ENCODE data around the gene APBA1.

Gene APBA1

DNA sequence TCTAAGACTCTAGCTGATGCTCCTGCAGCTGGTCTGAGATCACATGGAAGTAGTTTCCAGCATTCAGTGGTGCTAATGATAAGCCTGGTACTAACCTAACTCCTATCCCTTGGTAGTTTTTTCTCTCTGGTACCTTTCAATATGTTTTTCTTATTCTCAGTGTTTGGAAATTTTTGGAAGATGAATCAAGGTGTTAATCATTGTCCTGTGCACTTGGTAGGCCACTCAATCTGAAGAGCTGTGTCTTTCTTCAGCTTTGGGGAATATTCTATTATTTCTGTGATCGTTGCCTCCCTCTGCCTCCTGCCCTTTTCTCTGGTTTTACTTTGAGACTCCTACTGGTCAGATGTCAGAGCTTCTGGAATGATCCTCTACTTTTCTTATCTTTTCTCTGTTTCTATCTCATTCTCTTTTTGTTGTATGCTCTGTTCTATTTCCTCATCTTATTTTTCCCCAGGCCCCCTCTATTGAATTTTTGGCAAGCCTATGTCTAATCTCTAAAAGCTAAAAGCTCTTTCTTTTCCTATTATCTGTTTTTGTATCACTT, 136.8 kb downstream of the APBA1 start:
- H3K27ac ChIP-seq (ENCODE audit: low read depth, low read length): peak overlapping the region; percentile 77
- peak overlapping the region; percentile 18 for H2AFZ ChIP-seq (ENCODE audit: low read length, unreplicated experiment)
- H3K36me3 ChIP-seq (ENCODE audit: insufficient read depth, low read length): no peaks in the 10 kb centered on the region
- H3K27me3 ChIP-seq (ENCODE audit: insufficient read depth, low read length): no peaks in the 10 kb centered on the region
- no peaks in the 10 kb centered on the region for H3K79me2 ChIP-seq (ENCODE audit: control insufficient read depth, insufficient read depth, low read length, unreplicated experiment)
- no peak overlapping the region for H3K4me3 ChIP-seq (ENCODE audit: low read depth, low read length)
- peaks cover 15% of the 10 kb centered on the region for H3K4me1 ChIP-seq (ENCODE audit: control insufficient read depth, insufficient read depth, low read length, unreplicated experiment)

DNA sequence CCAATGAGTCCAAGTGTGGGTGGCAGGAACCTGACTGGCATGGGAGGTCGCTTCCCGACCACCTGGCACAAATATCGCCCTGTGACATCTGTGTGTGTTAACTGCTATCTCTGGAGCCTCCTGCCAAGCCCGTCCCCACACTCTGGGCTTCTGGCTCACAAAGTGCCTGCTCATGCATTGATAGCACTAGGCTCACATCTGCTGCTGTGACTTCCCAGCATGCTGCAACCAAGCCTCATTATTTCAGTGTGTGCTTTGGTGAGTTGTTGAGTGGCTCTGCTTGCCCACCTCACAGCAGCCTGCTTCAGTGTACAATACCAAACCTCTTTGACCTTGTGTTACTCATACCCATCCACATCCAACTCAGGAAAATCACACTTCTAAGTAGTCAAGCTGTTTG, 139.8 kb downstream of the APBA1 start:
- Histone ChIP-seq H2AFZ (ENCODE audit: low read length, unreplicated experiment) (no peak overlapping the region), H3K4me1 (ENCODE audit: control insufficient read depth, insufficient read depth, low read length, unreplicated experiment) (peaks cover 15% of the 10 kb centered on the region), H3K36me3 (ENCODE audit: insufficient read depth, low read length) (no peaks in the 10 kb centered on the region), H3K27me3 (ENCODE audit: insufficient read depth, low read length) (peaks cover 6% of the 10 kb centered on the region; the same call in 1 of the 2 replicates), H3K4me3 (ENCODE audit: low read depth, low read length) (no peak overlapping the region), H3K27ac (ENCODE audit: low read depth, low read length) (no peak overlapping the region), H3K79me2 (ENCODE audit: control insufficient read depth, insufficient read depth, low read length, unreplicated experiment) (no peaks in the 10 kb centered on the region)

DNA sequence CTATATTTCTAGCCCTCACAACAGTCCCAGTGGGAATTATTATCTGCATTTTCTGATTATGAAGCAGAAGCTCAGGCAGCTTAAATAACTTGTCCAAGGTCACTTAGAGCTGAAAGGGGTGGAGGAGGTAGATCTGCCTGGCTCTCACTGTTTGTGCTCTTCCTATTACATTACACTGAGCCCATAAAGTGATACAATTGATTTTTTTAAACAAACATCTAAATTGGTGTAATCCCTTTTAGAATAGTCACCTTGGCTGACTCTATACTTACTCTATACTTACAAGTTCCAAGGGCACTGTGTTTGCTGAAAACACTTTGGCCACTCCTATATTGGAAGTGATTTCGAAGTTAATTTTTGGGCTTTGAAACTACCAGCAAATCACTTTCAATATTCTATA, 144.7 kb downstream of the APBA1 start:
- Histone ChIP-seq H2AFZ (ENCODE audit: low read length, unreplicated experiment) (no peak overlapping the region), H3K36me3 (ENCODE audit: insufficient read depth, low read length) (no peaks in the 10 kb centered on the region), H3K79me2 (ENCODE audit: control insufficient read depth, insufficient read depth, low read length, unreplicated experiment) (no peaks in the 10 kb centered on the region), H3K27me3 (ENCODE audit: insufficient read depth, low read length) (peaks cover 24% of the 10 kb centered on the region), H3K4me3 (ENCODE audit: low read depth, low read length) (no peak overlapping the region), H3K4me1 (ENCODE audit: control insufficient read depth, insufficient read depth, low read length, unreplicated experiment) (no peaks in the 10 kb centered on the region), H3K27ac (ENCODE audit: low read depth, low read length) (no peak overlapping the region)

DNA sequence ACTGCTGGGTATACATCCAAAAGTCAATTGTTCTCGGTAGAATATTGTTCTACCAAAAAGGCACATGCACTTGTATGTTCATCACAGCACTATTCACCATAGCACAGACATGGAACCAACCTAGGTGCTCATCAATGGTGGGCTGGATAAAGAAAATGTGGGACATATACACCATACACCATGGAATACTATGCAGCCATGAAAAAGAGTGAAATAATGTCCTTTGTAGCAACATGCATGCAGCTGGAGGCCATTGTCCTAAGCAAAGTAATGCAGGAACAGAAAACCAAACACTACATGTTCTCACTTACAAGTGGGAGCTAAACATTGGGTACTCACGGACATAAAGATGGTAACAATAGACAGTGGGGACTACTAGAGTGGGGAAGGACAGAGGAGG, 145.5 kb downstream of the APBA1 start:
- H3K27me3 ChIP-seq (ENCODE audit: insufficient read depth, low read length): peaks cover 24% of the 10 kb centered on the region
- H3K79me2 ChIP-seq (ENCODE audit: control insufficient read depth, insufficient read depth, low read length, unreplicated experiment): no peaks in the 10 kb centered on the region
- no peak overlapping the region for H2AFZ ChIP-seq (ENCODE audit: low read length, unreplicated experiment)
- no peak overlapping the region for H3K4me3 ChIP-seq (ENCODE audit: low read depth, low read length)
- H3K27ac ChIP-seq (ENCODE audit: low read depth, low read length): no peak overlapping the region
- no peaks in the 10 kb centered on the region for H3K36me3 ChIP-seq (ENCODE audit: insufficient read depth, low read length)
- no peaks in the 10 kb centered on the region for H3K4me1 ChIP-seq (ENCODE audit: control insufficient read depth, insufficient read depth, low read length, unreplicated experiment)

DNA sequence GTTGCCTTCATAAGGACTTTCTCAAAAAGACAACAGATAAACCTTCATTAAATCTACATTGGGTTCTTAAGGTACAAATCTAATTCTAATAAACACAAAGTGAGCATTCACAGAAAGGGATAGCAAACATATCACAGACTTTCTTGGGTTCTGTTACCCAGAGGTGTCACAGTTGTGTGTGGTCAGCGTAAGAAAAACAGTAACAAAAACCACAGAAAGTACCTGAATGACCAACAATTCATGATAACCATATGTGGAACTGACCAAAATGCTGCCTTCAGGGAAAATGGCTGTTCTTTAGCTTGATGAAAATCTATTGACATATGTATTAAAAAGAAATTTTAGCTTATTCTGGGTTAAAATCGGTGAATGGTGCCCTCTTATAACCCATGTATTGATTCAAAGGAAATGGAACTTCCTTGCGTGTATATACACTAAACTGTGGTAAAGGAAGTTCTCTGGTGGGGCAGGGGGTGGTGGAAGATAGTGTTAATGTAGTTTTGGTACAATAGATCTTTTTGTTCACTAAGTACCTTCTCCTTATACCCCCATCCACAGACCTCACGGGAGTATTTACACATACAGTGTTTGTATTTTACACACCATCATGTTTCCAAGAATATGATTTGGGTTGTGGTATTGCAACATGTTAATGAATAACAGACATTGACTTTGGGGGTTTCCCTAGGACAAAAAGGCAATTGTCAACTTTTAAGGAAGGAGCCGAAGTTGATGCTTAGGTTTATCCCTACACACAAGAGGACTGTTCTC, 152.5 kb downstream of the APBA1 start:
- peaks cover 41% of the 10 kb centered on the region for H3K27me3 ChIP-seq (ENCODE audit: insufficient read depth, low read length)
- H3K27ac ChIP-seq (ENCODE audit: low read depth, low read length): no peak overlapping the region
- H3K79me2 ChIP-seq (ENCODE audit: control insufficient read depth, insufficient read depth, low read length, unreplicated experiment): no peaks in the 10 kb centered on the region
- H3K4me3 ChIP-seq (ENCODE audit: low read depth, low read length): no peak overlapping the region
- no peaks in the 10 kb centered on the region for H3K36me3 ChIP-seq (ENCODE audit: insufficient read depth, low read length)
- no peak overlapping the region for H2AFZ ChIP-seq (ENCODE audit: low read length, unreplicated experiment)
- H3K4me1 ChIP-seq (ENCODE audit: control insufficient read depth, insufficient read depth, low read length, unreplicated experiment): no peaks in the 10 kb centered on the region

DNA sequence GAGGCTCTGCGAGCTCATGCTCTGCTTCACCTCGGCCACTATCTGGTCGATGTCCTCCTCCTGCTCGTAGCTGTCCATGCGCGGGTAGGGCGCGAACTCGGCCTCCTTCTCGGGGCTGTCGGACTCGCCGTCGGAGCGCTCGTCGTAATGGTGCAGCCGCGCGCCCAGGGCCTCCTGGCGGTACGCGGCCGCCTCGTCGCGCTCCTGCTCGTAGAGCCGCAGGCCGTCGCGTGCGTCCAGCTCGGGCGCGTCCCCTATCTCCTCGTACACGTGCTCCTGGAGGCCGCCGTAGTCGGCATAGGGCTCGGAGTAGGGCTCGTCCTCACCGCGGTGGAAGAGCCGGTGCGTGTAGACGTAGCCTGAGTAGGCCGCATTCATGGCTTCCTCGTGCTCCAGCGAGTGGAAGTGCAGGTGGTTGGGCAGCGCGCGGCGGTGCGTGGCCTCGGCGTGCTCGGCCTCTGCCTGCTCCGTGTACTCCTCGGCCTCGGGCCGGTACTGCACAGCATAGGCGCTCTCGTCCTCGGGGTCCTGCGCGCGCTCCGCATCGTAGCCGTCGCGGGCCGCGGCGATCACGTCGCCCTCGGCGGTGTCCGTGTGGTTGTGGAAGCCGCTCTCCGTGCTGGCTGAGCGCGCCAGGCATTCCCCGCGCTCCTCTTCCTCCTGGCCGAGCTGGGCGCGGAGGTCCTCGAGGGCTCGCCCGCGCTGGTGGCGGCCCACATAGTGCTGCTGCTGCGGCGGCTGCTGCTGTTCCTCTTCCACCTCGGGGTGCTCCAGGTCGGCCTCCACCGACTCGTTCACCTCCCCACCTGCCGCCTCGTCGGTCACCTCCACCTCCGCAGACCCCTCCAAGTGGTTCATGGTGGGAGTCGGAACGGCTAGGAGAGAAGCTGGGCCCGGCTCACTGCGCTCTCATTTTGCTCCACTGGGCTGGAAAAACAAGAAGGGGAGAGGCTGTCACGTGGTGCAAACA, 155.5 kb downstream of the APBA1 start:
- no peaks in the 10 kb centered on the region for H3K79me2 ChIP-seq (ENCODE audit: control insufficient read depth, insufficient read depth, low read length, unreplicated experiment)
- H3K27me3 ChIP-seq (ENCODE audit: insufficient read depth, low read length): peaks cover 24% of the 10 kb centered on the region; the same call in 1 of the 2 replicates
- no peaks in the 10 kb centered on the region for H3K36me3 ChIP-seq (ENCODE audit: insufficient read depth, low read length)
- no peaks in the 10 kb centered on the region for H3K4me1 ChIP-seq (ENCODE audit: control insufficient read depth, insufficient read depth, low read length, unreplicated experiment)
- H2AFZ ChIP-seq (ENCODE audit: low read length, unreplicated experiment): no peak overlapping the region
- H3K27ac ChIP-seq (ENCODE audit: low read depth, low read length): no peak overlapping the region
- no peak overlapping the region for H3K4me3 ChIP-seq (ENCODE audit: low read depth, low read length)

DNA sequence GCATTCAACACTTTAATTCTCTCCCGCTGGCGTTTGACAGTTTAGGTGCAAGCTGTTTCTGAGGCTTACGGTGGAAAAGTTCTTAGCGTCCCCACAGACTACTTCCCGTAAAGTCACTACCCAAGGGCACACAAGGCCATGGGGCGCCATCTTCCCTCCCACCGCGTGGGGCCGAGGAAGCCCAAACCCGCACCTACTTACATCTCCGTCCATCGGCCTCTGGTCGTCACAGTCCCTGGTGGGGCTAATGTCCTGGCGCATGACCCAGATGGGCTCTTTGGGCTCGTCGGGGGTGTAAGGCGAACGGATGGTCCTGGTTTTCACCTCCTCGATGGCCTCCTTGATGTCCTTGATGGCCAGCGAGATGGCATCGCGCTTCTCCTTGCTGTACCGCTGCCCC, 156.4 kb downstream of the APBA1 start:
- H3K4me3 ChIP-seq (ENCODE audit: low read depth, low read length): no peak overlapping the region
- H3K79me2 ChIP-seq (ENCODE audit: control insufficient read depth, insufficient read depth, low read length, unreplicated experiment): no peaks in the 10 kb centered on the region
- no peak overlapping the region for H2AFZ ChIP-seq (ENCODE audit: low read length, unreplicated experiment)
- no peak overlapping the region for H3K27ac ChIP-seq (ENCODE audit: low read depth, low read length)
- peaks cover 20% of the 10 kb centered on the region; the same call in 1 of the 2 replicates for H3K27me3 ChIP-seq (ENCODE audit: insufficient read depth, low read length)
- H3K4me1 ChIP-seq (ENCODE audit: control insufficient read depth, insufficient read depth, low read length, unreplicated experiment): no peaks in the 10 kb centered on the region
- H3K36me3 ChIP-seq (ENCODE audit: insufficient read depth, low read length): no peaks in the 10 kb centered on the region

DNA sequence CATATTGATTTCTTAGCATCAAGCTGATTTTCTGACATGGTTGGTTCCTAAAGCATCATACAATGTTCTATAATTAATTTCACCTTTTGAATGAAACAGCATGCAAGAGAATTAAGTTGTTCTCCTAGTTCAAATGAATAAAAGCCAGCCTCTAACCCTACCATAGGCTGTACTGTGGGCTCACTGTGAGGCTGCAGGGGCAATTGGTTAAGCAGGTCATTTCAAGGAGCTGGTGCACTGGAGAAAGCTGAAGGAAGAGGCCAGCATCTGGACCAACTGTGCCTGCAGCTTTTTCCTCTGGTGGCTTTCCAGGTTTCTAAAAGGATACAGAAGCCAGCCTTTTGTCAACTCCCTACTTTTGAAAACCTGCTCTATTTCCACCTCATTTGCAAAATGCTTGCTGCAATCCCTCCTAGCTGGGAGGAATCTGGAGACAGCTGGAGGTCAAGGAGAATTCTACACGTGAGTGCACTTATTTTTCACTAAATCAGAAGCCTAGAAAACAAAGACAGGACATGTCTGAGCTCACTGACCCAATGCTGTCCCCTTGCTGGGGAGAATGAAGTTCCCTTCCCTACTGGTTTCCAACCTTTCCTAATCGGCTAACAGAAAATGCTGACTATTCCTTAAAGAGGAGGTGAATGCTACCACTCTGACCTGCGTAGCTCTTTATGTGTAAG, 158.9 kb downstream of the APBA1 start:
- no peaks in the 10 kb centered on the region for H3K4me1 ChIP-seq (ENCODE audit: control insufficient read depth, insufficient read depth, low read length, unreplicated experiment)
- H3K27ac ChIP-seq (ENCODE audit: low read depth, low read length): no peak overlapping the region
- H2AFZ ChIP-seq (ENCODE audit: low read length, unreplicated experiment): no peak overlapping the region
- no peak overlapping the region for H3K4me3 ChIP-seq (ENCODE audit: low read depth, low read length)
- peaks cover 2% of the 10 kb centered on the region; the same call in 1 of the 2 replicates for H3K27me3 ChIP-seq (ENCODE audit: insufficient read depth, low read length)
- H3K79me2 ChIP-seq (ENCODE audit: control insufficient read depth, insufficient read depth, low read length, unreplicated experiment): no peaks in the 10 kb centered on the region
- no peaks in the 10 kb centered on the region for H3K36me3 ChIP-seq (ENCODE audit: insufficient read depth, low read length)

DNA sequence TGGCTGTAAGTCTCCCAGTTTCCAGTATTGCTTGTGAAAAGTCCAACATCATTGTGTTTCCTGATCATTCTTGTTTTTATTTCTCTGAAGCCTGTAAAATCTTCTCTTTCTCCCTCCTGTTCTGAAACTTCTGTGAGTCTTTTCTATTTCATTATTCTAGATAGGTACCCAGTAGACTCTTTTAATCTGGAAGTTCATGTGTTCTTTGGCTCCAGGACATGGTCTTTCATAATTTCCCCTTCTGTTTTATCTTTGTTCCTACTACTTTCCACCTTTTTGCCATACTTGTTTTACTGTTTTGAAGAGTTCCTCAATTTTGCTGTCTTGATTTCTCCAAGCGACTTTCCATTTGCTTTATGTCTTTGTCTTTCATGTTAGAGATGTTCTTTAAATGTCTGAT, 168.1 kb downstream of the APBA1 start:
- H3K4me3 ChIP-seq (ENCODE audit: low read depth, low read length): no peak overlapping the region
- no peaks in the 10 kb centered on the region for H3K79me2 ChIP-seq (ENCODE audit: control insufficient read depth, insufficient read depth, low read length, unreplicated experiment)
- no peak overlapping the region for H3K27ac ChIP-seq (ENCODE audit: low read depth, low read length)
- H2AFZ ChIP-seq (ENCODE audit: low read length, unreplicated experiment): no peak overlapping the region
- H3K4me1 ChIP-seq (ENCODE audit: control insufficient read depth, insufficient read depth, low read length, unreplicated experiment): peaks cover 18% of the 10 kb centered on the region
- no peaks in the 10 kb centered on the region for H3K27me3 ChIP-seq (ENCODE audit: insufficient read depth, low read length)
- H3K36me3 ChIP-seq (ENCODE audit: insufficient read depth, low read length): no peaks in the 10 kb centered on the region

DNA sequence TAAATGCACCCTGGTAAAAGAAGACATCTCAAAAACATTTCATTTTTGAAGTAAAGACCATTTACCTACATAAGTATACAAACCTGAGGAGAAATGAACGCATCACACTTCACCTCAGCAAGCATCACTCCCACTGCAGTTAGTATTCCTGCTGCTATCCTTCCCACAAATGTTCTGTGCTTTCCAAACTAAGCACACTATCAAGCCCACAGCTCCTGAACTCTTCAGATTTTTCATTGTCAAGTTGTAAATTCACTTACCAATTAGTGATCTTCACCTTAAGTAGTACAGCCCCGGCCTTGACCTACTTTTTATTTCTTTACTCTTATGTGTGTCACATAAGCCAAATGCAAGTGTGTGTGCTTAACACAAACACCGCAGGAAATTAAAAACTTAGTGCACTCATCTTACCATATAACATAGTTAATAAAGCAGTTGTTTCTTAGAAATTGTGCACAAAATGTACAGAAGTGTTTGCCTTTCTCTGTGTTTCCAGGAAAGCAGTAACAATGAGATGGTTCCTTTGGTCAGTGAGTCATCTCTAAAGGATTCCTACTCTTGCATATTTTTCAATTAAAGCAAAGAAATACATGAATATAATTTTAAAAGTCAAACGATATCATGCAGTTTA, 169.4 kb downstream of the APBA1 start:
- Histone ChIP-seq H3K4me1 (ENCODE audit: control insufficient read depth, insufficient read depth, low read length, unreplicated experiment) (peaks cover 18% of the 10 kb centered on the region), H3K79me2 (ENCODE audit: control insufficient read depth, insufficient read depth, low read length, unreplicated experiment) (no peaks in the 10 kb centered on the region), H2AFZ (ENCODE audit: low read length, unreplicated experiment) (no peak overlapping the region), H3K4me3 (ENCODE audit: low read depth, low read length) (no peak overlapping the region), H3K36me3 (ENCODE audit: insufficient read depth, low read length) (no peaks in the 10 kb centered on the region), H3K27me3 (ENCODE audit: insufficient read depth, low read length) (no peaks in the 10 kb centered on the region; the same call in 1 of the 2 replicates), H3K27ac (ENCODE audit: low read depth, low read length) (peak overlapping the region; percentile 37)
